Thyroid gland (tissue), 4 donors: ENCODE measurements around the gene COX20. TPM values are rescaled to one million over a fixed set of nuclear protein-coding genes. Genes with fewer than 3 reads are reported as not detected.

Source experiments
- DNase-seq, 2 donors: peaks; one replicate each; pipeline ENCODE4 v3.0.0-alpha.2; 2019
- H3K27ac ChIP-seq, 3 donors: fragments of 200-600 bp; sonication (generic); 1 replicate in 2 of 3; 2 replicates in 1 of 3; pipeline ENCODE4 v1.5.1; 2016 to 2019; ENCODE audit warnings: mild to moderate bottlenecking in 1 of 3, moderate library complexity in 1 of 3
- H3K27me3 ChIP-seq: fragments of 200-600 bp; sonication (generic); one replicate; pipeline ENCODE4 v1.5.1; 2019
- H3K36me3 ChIP-seq, 2 donors: fragments of 200-600 bp; sonication (generic); one replicate each; pipeline ENCODE4 v1.5.1; 2016 to 2019
- H3K4me1 ChIP-seq, 2 donors: fragments of 200-600 bp; sonication (generic); one replicate each; pipeline ENCODE4 v1.5.1; 2017 to 2019
- H3K4me3 ChIP-seq, 3 donors: fragments of 200-600 bp; sonication (generic); replicated peaks in 1 of 3; 1 replicate in 2 of 3; 2 replicates in 1 of 3; pipeline ENCODE4 v1.5.1; 2016; ENCODE audit warnings: mild to moderate bottlenecking in 1 of 3
- H3K9me3 ChIP-seq: fragments of 200-600 bp; sonication (generic); one replicate; pipeline ENCODE4 v1.5.1; 2017
- CTCF ChIP-seq, 6 experiments: fragments of 200-600 bp in 3 of 6; fragments of 450-650 bp in 3 of 6; sonication (generic) in 3 of 6; IDR thresholded peaks; one replicate each; pipeline ENCODE4 v1.5.1; 2016 to 2019; ENCODE audit warnings: antibody characterized with exemption in 6 of 6, mild to moderate bottlenecking in 2 of 6, inconsistent platforms in 1 of 6, moderate library complexity in 1 of 6
- POLR2A ChIP-seq, 2 donors: fragments of 450-650 bp; IDR thresholded peaks; one replicate each; pipeline ENCODE4 v1.6.1; 2017; ENCODE audit warnings: antibody characterized with exemption in 2 of 2, mild to moderate bottlenecking in 2 of 2, moderate library complexity in 1 of 2
- WGBS, 2 donors: methylation state at CpG; one replicate each; pipeline ENCODE4 v1.1.5; 2017; 5-methylcytosine and 5-hydroxymethylcytosine counted together
- intact Hi-C: fragments of 100-400 bp; cut with DNase I; formaldehyde crosslinking; loops from one replicate; pipeline ENCODE4 v1.15.1; 2023
- total RNA-seq, 4 donors: library from RNA; depleted of rRNA; stranded (reverse); fragments of >200 nt; gene quantifications; one replicate each; pipeline ENCODE4 v1.2.3, GENCODE V29; 2016

COX20 gene
- total RNA-seq, 4 donors from 2014 or later, result 68.8 to 83.6 (median 73.5) TPM

GRCh38 chr1:244850099-244850852, 14.8 kb downstream of the COX20 start:
- Histone ChIP-seq H3K36me3 (peaks cover 42 to 45% of the 10 kb centered on the region in 2 donors), H3K27me3 (no peaks in the 10 kb centered on the region), H3K9me3 (no peaks in the 10 kb centered on the region), H3K4me3 (no peak overlapping the region), H3K4me1 (peaks cover 0 to 8% of the 10 kb centered on the region in 2 donors), H3K27ac (no peak overlapping the region)
- WGBS, 2 donors, result 86 to 89% methylated on average over 3 of the region's 3 CpGs
- no peak for TF ChIP-seq POLR2A (IDR thresholded peaks at IDR 0.05)
- TF ChIP-seq CTCF (IDR thresholded peaks at IDR 0.05), result no peak
- intact Hi-C loops, result no loop called here
- no peak for DNase-seq

- TF ChIP-seq POLR2A (IDR thresholded peaks at IDR 0.05) (no peak), CTCF (IDR thresholded peaks at IDR 0.05) (no peak)
- H3K4me3 ChIP-seq, result no peak overlapping the region
- no peak for DNase-seq
- peaks cover 42 to 45% of the 10 kb centered on the region in 2 donors for H3K36me3 ChIP-seq
- peaks cover 0 to 9% of the 10 kb centered on the region in 2 donors for H3K4me1 ChIP-seq
- H3K9me3 ChIP-seq, result no peaks in the 10 kb centered on the region
- WGBS, 2 donors, result 97 to 100% methylated on average over 2 of the region's 2 CpGs
- intact Hi-C loops, result no loop called here
- H3K27ac ChIP-seq, result no peak overlapping the region
- no peaks in the 10 kb centered on the region for H3K27me3 ChIP-seq
Observed at GRCh38 chr1:244850896-244851295, 15.4 kb downstream of the COX20 start.

GRCh38 chr1:244851546-244852231, 16.2 kb downstream of the COX20 start:
- no peak overlapping the region for H3K27ac ChIP-seq
- intact Hi-C loops, result no loop called here
- WGBS, 2 donors, result 93 to 96% methylated on average over 4 of the region's 4 CpGs
- DNase-seq, result no peak
- no peaks in the 10 kb centered on the region for H3K9me3 ChIP-seq
- peaks cover 43 to 45% of the 10 kb centered on the region in 2 donors for H3K36me3 ChIP-seq
- no peak overlapping the region for H3K4me3 ChIP-seq
- peaks cover 0 to 11% of the 10 kb centered on the region in 2 donors for H3K4me1 ChIP-seq
- TF ChIP-seq CTCF (IDR thresholded peaks at IDR 0.05) (no peak), POLR2A (IDR thresholded peaks at IDR 0.05) (no peak)
- H3K27me3 ChIP-seq, result no peaks in the 10 kb centered on the region

GRCh38 chr1:244852694-244853093, 17.2 kb downstream of the COX20 start:
- H3K36me3 ChIP-seq, result peaks cover 51 to 53% of the 10 kb centered on the region in 2 donors
- 97 to 98% methylated on average over 1 of the region's 1 CpG for WGBS, 2 donors

More at GRCh38 chr1:244852694-244853093, 17.2 kb downstream of the COX20 start:
- Histone ChIP-seq H3K4me3 (no peak overlapping the region), H3K9me3 (no peaks in the 10 kb centered on the region), H3K27ac (no peak overlapping the region), H3K27me3 (no peaks in the 10 kb centered on the region), H3K4me1 (peaks cover 0 to 11% of the 10 kb centered on the region in 2 donors)
- no peak for TF ChIP-seq POLR2A (IDR thresholded peaks at IDR 0.05)
- TF ChIP-seq CTCF (IDR thresholded peaks at IDR 0.05), result no peak
- intact Hi-C loops, result no loop called here
- DNase-seq, result no peak
